ENCODE measurements around the gene SFMBT2. TPM values are rescaled to one million over a fixed set of nuclear protein-coding genes. Genes with fewer than 3 reads are reported as not detected.

Gene SFMBT2
- total RNA-seq, 2 experiments from 2014 or later: 7.9 to 8.3 TPM

GRCh38 chr10:7293378-7293920, 117.4 kb downstream of the SFMBT2 start:
- CTCF ChIA-PET (ENCODE audit: unreplicated experiment): no interaction called here

GRCh38 chr10:7291487-7292270, 119.2 kb downstream of the SFMBT2 start:
- DNase-seq (ENCODE audit: low spot score): no peak
- H3K4me3 ChIP-seq (ENCODE audit: low read depth, low read length, poor library complexity, severe bottlenecking): no peak overlapping the region
- H3K4me2 ChIP-seq (ENCODE audit: low read length): no peak overlapping the region
- H3K9me2 ChIP-seq (ENCODE audit: insufficient read depth, low read length): no peaks in the 10 kb centered on the region
- no peak overlapping the region for H3K27ac ChIP-seq (ENCODE audit: low read depth, low read length, poor library complexity, severe bottlenecking)
- no peaks in the 10 kb centered on the region for H3K79me2 ChIP-seq (ENCODE audit: insufficient read depth, low read depth, low read length)
- H3K4me1 ChIP-seq (ENCODE audit: insufficient read depth, low read length, poor library complexity, severe bottlenecking): no peaks in the 10 kb centered on the region
- TF ChIP-seq CTCF (conservative IDR thresholded peaks at IDR 0.05; ENCODE audit: low read length) (no peak), EZH2phosphoT487 (IDR thresholded peaks at IDR 0.05; ENCODE audit: borderline replicate concordance, low read depth, low read length) (no peak)
- no peaks in the 10 kb centered on the region for H3K36me3 ChIP-seq (ENCODE audit: insufficient read depth, low read length)
- no peaks in the 10 kb centered on the region for H4K20me1 ChIP-seq (ENCODE audit: insufficient read depth, low read length)
- intact Hi-C loops (cut with micrococcal nuclease; ENCODE audit: unreplicated experiment): no loop called here
- no peak overlapping the region for H2AFZ ChIP-seq (ENCODE audit: low read length)
- BruUV-seq (replicated peaks): no TSS peak
- CTCF ChIA-PET (ENCODE audit: unreplicated experiment): no interaction called here
- H3K9me3 ChIP-seq (ENCODE audit: low read length): no peaks in the 10 kb centered on the region
- POLR2A ChIA-PET: no interaction called here

More at GRCh38 chr10:7293378-7293920, 117.4 kb downstream of the SFMBT2 start:
- Histone ChIP-seq H3K4me3 (ENCODE audit: low read depth, low read length, poor library complexity, severe bottlenecking) (no peak overlapping the region), H3K79me2 (ENCODE audit: insufficient read depth, low read depth, low read length) (no peaks in the 10 kb centered on the region), H3K27ac (ENCODE audit: low read depth, low read length, poor library complexity, severe bottlenecking) (no peak overlapping the region), H3K9me2 (ENCODE audit: insufficient read depth, low read length) (no peaks in the 10 kb centered on the region), H3K36me3 (ENCODE audit: insufficient read depth, low read length) (no peaks in the 10 kb centered on the region), H3K4me2 (ENCODE audit: low read length) (no peak overlapping the region), H3K9me3 (ENCODE audit: low read length) (no peaks in the 10 kb centered on the region), H4K20me1 (ENCODE audit: insufficient read depth, low read length) (no peaks in the 10 kb centered on the region), H3K4me1 (ENCODE audit: insufficient read depth, low read length, poor library complexity, severe bottlenecking) (no peaks in the 10 kb centered on the region), H2AFZ (ENCODE audit: low read length) (no peak overlapping the region)
- DNase-seq (ENCODE audit: low spot score): no peak
- intact Hi-C loops (cut with micrococcal nuclease; ENCODE audit: unreplicated experiment): no loop called here
- POLR2A ChIA-PET: interaction anchor here (0.6 kb wide), 1 partner anchor 727 kb away, joined by 3 read pairs; no protein-coding TSS in a partner anchor
- TF ChIP-seq CTCF (conservative IDR thresholded peaks at IDR 0.05; ENCODE audit: low read length): no peak
- no peak for TF ChIP-seq EZH2phosphoT487 (IDR thresholded peaks at IDR 0.05; ENCODE audit: borderline replicate concordance, low read depth, low read length)
- no TSS peak for BruUV-seq (replicated peaks)

Measured in OCI-LY7 (cell line).